ENCODE measurements around the gene IQCH.

IQCH gene

GRCh38 chr15:67254238-67255175, at the start of gene IQCH, which contains the start of gene AAGAB:
Gene IQCH, plus strand, starts transcription at chr15:67254786. Its CDS starts 111 bp downstream, at chr15:67254897.
Gene AAGAB, minus strand, starts transcription at chr15:67254661. Its CDS starts 30 bp downstream, at chr15:67254631.
- peaks cover 4% of the 10 kb centered on the region for H3K36me3 ChIP-seq (ENCODE audit: control insufficient read depth, insufficient read depth, low read length)
- H3K9ac ChIP-seq (ENCODE audit: low read length): peak within 1 kb of the TSS; percentile 95
- H3K27me3 ChIP-seq (ENCODE audit: control insufficient read depth, insufficient read depth, low read length): no peaks in the 10 kb centered on the region
- H3K4me1 ChIP-seq (ENCODE audit: control insufficient read depth, insufficient read depth, low read length): peaks cover 9% of the 10 kb centered on the region
- H3K9me3 ChIP-seq (ENCODE audit: control insufficient read depth, low read length): no peaks in the 10 kb centered on the region
- H3K4me3 ChIP-seq (ENCODE audit: low read length): peak within 1 kb of the TSS; percentile 98

- Histone ChIP-seq H3K9me3 (ENCODE audit: control insufficient read depth, low read length) (no peaks in the 10 kb centered on the region), H3K4me3 (ENCODE audit: low read length) (no peak overlapping the region), H3K4me1 (ENCODE audit: control insufficient read depth, insufficient read depth, low read length) (no peaks in the 10 kb centered on the region), H3K27me3 (ENCODE audit: control insufficient read depth, insufficient read depth, low read length) (no peaks in the 10 kb centered on the region), H3K9ac (ENCODE audit: low read length) (no peak overlapping the region), H3K36me3 (ENCODE audit: control insufficient read depth, insufficient read depth, low read length) (no peaks in the 10 kb centered on the region)
These were observed 46.9 kb upstream of the IQCH start for GRCh38 chr15:67207555-67208207.

DNA sequence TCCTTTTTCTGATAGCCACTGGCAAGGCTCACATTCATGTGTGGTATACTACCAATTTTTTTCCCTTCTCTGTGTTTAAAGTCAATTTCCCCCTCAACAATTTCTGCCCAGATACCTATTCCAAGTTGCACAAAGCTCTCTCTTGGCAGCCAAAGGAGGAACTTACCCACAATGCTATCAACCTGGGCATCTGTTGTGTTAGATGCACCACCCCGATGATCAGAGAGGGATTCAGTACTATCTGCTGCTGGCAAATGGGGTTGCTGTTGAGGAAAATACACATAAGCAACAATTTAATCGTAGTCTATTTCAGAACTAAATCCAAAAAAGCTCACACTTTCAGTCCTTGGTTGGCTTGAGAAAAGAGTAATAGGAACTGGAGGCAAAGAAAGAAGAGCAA, 46.2 kb upstream of the IQCH start:
- no peaks in the 10 kb centered on the region for H3K27me3 ChIP-seq (ENCODE audit: control insufficient read depth, insufficient read depth, low read length)
- H3K4me3 ChIP-seq (ENCODE audit: low read length): no peak overlapping the region
- no peaks in the 10 kb centered on the region for H3K4me1 ChIP-seq (ENCODE audit: control insufficient read depth, insufficient read depth, low read length)
- H3K36me3 ChIP-seq (ENCODE audit: control insufficient read depth, insufficient read depth, low read length): no peaks in the 10 kb centered on the region
- H3K9me3 ChIP-seq (ENCODE audit: control insufficient read depth, low read length): no peaks in the 10 kb centered on the region
- H3K9ac ChIP-seq (ENCODE audit: low read length): no peak overlapping the region

DNA sequence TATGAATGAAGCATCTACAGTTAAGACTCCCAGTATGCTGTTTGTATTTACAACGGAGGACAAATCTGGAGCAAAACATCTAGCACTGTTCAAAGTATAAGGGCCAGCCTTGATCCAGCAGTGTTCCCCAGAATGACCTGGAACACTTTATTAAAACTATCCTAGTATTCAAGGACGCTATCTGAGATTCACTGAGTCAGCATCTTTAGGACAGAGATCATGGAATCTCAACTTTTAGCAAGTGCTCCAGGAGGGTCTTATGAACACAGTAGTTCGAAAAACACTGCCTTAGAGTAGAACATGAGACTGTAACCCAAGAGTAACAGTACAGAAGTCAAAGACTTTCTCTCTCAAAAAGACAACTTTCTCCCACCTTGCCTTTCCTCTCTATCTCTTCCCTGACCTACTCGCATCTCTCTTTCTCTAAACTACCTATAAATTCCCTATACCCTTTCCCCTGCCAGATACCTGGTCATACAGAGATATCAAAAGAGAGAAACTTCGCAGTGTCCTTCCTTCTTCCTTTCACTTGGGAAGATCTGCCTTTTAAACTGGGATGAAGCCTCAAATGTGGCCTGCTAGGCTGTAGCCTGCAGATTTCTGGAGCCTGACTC, 43.9 kb upstream of the IQCH start:
- no peaks in the 10 kb centered on the region for H3K36me3 ChIP-seq (ENCODE audit: control insufficient read depth, insufficient read depth, low read length)
- H3K9ac ChIP-seq (ENCODE audit: low read length): no peak overlapping the region
- no peaks in the 10 kb centered on the region for H3K27me3 ChIP-seq (ENCODE audit: control insufficient read depth, insufficient read depth, low read length)
- H3K4me3 ChIP-seq (ENCODE audit: low read length): no peak overlapping the region
- H3K9me3 ChIP-seq (ENCODE audit: control insufficient read depth, low read length): no peaks in the 10 kb centered on the region
- no peaks in the 10 kb centered on the region for H3K4me1 ChIP-seq (ENCODE audit: control insufficient read depth, insufficient read depth, low read length)

DNA sequence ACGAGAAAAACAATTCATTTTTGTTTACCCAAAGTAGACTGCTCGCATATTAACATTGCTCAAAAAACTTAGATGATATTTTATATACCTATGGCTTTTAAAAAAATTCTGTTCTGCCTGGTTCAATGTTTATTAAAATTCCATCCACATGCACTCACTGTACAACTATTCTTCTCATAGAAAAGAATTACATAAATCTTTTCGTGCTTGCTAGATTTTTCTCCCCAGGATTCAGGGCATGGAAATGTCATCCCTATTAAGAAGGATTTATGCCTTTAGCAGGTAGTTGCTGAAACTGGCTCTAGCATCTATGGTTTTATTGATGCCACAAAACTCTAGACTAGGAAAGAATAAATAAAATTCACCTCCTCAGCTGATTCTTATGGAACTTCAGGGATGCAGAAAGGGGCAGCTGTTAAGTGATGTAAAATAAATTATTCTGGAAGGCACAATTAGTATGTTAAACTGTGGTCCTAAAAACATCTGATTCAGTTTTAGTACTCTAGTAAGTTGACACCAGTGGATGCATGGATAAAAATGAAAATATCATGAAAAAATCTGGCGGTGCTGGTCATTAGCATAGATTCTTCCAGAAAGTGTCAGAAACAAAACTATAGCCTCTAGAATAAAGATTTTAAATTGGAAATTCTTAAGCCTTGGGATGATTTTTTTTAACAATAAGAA, 41.8 kb upstream of the IQCH start:
- no peak overlapping the region for H3K9ac ChIP-seq (ENCODE audit: low read length)
- H3K27me3 ChIP-seq (ENCODE audit: control insufficient read depth, insufficient read depth, low read length): no peaks in the 10 kb centered on the region
- no peak overlapping the region for H3K4me3 ChIP-seq (ENCODE audit: low read length)
- H3K9me3 ChIP-seq (ENCODE audit: control insufficient read depth, low read length): no peaks in the 10 kb centered on the region
- no peaks in the 10 kb centered on the region for H3K36me3 ChIP-seq (ENCODE audit: control insufficient read depth, insufficient read depth, low read length)
- H3K4me1 ChIP-seq (ENCODE audit: control insufficient read depth, insufficient read depth, low read length): no peaks in the 10 kb centered on the region

DNA sequence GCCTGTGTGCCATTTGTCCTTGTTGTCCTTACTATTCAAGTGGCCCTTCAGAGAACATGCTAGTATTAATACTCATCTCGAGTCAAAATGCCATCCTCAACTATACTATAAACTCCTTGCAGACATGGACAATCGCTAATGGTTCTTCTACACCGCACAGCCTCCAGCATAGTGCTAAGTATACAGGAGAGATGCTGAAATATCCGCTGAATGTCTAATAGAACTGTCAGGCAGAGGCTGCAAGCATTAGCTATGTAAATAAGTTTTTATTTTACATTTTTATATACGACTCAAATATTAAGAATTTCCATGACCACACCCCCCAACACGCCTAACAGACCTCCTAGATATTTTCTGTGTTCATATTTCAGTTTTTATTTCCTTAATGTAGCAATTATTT, 39.5 kb upstream of the IQCH start:
- no peaks in the 10 kb centered on the region for H3K9me3 ChIP-seq (ENCODE audit: control insufficient read depth, low read length)
- H3K4me1 ChIP-seq (ENCODE audit: control insufficient read depth, insufficient read depth, low read length): no peaks in the 10 kb centered on the region
- H3K4me3 ChIP-seq (ENCODE audit: low read length): no peak overlapping the region
- no peak overlapping the region for H3K9ac ChIP-seq (ENCODE audit: low read length)
- H3K27me3 ChIP-seq (ENCODE audit: control insufficient read depth, insufficient read depth, low read length): no peaks in the 10 kb centered on the region
- no peaks in the 10 kb centered on the region for H3K36me3 ChIP-seq (ENCODE audit: control insufficient read depth, insufficient read depth, low read length)

DNA sequence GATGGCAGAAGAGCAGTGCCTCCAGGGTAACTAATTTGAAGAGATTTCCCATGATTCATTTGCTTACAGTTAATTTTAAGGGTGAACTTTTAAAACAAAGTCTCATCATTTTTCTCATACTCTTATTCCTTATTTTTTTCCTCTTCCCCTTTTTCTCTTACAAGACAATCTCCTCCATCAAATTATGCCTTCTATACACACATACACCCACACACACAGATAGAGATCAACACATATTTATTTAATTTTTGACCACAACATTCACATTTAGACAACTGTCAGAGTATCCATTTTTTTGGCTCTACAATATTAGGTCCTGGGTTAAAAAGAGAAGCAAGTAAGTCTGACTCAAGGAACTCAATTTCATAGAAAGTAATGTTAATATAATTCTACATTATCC, 37.7 kb upstream of the IQCH start:
- H3K4me1 ChIP-seq (ENCODE audit: control insufficient read depth, insufficient read depth, low read length): no peaks in the 10 kb centered on the region

DNA sequence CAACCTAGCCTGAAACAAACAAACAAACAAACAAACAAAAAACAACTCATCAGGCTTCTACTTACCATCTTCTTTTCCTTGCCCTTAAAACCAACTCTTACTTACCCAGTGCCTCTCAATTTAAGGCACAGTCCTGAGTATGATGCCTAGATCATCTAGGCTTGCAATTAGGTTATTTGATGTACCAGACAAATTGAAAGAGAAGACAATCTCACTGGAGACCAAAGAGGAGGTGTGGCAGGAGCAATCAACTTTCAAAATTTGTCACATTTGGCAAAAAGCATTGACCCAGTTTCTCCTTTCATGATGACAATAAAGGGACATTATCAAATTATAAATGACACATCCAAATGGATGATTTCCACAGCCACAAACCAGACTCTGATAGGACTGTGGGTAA, 36.2 kb upstream of the IQCH start:
- Histone ChIP-seq H3K27me3 (ENCODE audit: control insufficient read depth, insufficient read depth, low read length) (no peaks in the 10 kb centered on the region), H3K9ac (ENCODE audit: low read length) (no peak overlapping the region), H3K4me3 (ENCODE audit: low read length) (no peak overlapping the region), H3K36me3 (ENCODE audit: control insufficient read depth, insufficient read depth, low read length) (no peaks in the 10 kb centered on the region), H3K4me1 (ENCODE audit: control insufficient read depth, insufficient read depth, low read length) (no peaks in the 10 kb centered on the region), H3K9me3 (ENCODE audit: control insufficient read depth, low read length) (no peaks in the 10 kb centered on the region)

More for the DNA sequence above, 37.7 kb upstream of the IQCH start:
- H3K27me3 ChIP-seq (ENCODE audit: control insufficient read depth, insufficient read depth, low read length): no peaks in the 10 kb centered on the region
- no peaks in the 10 kb centered on the region for H3K36me3 ChIP-seq (ENCODE audit: control insufficient read depth, insufficient read depth, low read length)
- no peak overlapping the region for H3K4me3 ChIP-seq (ENCODE audit: low read length)
- no peak overlapping the region for H3K9ac ChIP-seq (ENCODE audit: low read length)
- no peaks in the 10 kb centered on the region for H3K9me3 ChIP-seq (ENCODE audit: control insufficient read depth, low read length)

DNA sequence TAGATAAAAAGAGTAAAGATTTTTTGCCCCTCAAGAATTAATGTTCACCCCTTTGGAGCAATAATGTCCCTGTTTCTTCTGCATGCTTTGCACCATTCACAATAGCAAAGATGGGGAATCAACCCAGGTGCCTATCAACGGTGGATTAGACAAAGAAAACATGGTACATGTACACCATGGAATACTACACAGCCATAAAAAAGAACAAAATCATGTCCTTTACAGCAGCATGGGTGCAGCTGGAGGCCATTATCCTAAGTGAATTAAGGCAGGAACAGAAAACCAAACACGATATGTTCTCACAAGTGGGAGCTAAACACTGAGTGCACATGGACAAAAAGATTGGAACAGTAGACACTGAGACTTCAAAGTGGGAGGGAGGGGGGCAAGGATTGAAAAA, 35.3 kb upstream of the IQCH start:
- H3K36me3 ChIP-seq (ENCODE audit: control insufficient read depth, insufficient read depth, low read length): no peaks in the 10 kb centered on the region
- no peaks in the 10 kb centered on the region for H3K27me3 ChIP-seq (ENCODE audit: control insufficient read depth, insufficient read depth, low read length)
- H3K4me1 ChIP-seq (ENCODE audit: control insufficient read depth, insufficient read depth, low read length): no peaks in the 10 kb centered on the region
- H3K9ac ChIP-seq (ENCODE audit: low read length): no peak overlapping the region
- no peaks in the 10 kb centered on the region for H3K9me3 ChIP-seq (ENCODE audit: control insufficient read depth, low read length)
- H3K4me3 ChIP-seq (ENCODE audit: low read length): no peak overlapping the region

DNA sequence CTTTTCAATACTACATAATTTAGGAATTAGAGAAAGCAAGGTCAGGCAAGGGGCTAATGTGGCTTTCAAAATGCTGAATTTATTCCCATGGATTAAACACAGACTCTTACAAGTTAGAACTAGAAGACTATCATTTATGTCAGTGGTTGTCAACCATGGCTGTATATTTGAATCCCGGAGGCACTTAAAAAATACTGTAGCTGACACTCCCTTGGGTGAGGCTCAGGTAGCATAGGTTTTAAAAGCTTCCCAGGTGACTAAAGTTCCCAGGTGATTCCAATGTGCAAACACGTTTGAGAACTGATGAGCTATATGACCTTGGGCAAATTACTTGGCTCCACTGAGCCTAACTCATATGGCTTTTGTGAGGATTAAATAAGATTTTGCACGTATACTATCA, 29.7 kb upstream of the IQCH start:
- Histone ChIP-seq H3K4me1 (ENCODE audit: control insufficient read depth, insufficient read depth, low read length) (no peaks in the 10 kb centered on the region), H3K9ac (ENCODE audit: low read length) (no peak overlapping the region), H3K36me3 (ENCODE audit: control insufficient read depth, insufficient read depth, low read length) (no peaks in the 10 kb centered on the region), H3K9me3 (ENCODE audit: control insufficient read depth, low read length) (no peaks in the 10 kb centered on the region), H3K4me3 (ENCODE audit: low read length) (no peak overlapping the region), H3K27me3 (ENCODE audit: control insufficient read depth, insufficient read depth, low read length) (no peaks in the 10 kb centered on the region)

- Histone ChIP-seq H3K9me3 (ENCODE audit: control insufficient read depth, low read length) (no peaks in the 10 kb centered on the region), H3K4me1 (ENCODE audit: control insufficient read depth, insufficient read depth, low read length) (no peaks in the 10 kb centered on the region), H3K9ac (ENCODE audit: low read length) (no peak overlapping the region), H3K27me3 (ENCODE audit: control insufficient read depth, insufficient read depth, low read length) (no peaks in the 10 kb centered on the region), H3K36me3 (ENCODE audit: control insufficient read depth, insufficient read depth, low read length) (no peaks in the 10 kb centered on the region), H3K4me3 (ENCODE audit: low read length) (no peak overlapping the region)
These were observed 29.2 kb upstream of the IQCH start for GRCh38 chr15:67225336-67225735.

Measured in mucosa of stomach (tissue), 1 donor.